OCI-LY3 (cell line): ENCODE data around the gene KIAA1671.

ENCODE experiments used
- CTCF ChIP-seq: fragments of 200-600, 300-600 bp; sonication (generic); IDR thresholded peaks from 2 replicates; pipeline ENCODE4 v1.5.1; 2014; ENCODE audit warnings: antibody characterized with exemption, low read length, low read depth
- EZH2phosphoT487 ChIP-seq: fragments of 200-600 bp; shearing (Covaris generic); IDR thresholded peaks from 2 replicates; pipeline ENCODE4 v1.6.1; 2018; ENCODE audit warnings: antibody characterized with exemption, mixed run types, low read depth

DNA sequence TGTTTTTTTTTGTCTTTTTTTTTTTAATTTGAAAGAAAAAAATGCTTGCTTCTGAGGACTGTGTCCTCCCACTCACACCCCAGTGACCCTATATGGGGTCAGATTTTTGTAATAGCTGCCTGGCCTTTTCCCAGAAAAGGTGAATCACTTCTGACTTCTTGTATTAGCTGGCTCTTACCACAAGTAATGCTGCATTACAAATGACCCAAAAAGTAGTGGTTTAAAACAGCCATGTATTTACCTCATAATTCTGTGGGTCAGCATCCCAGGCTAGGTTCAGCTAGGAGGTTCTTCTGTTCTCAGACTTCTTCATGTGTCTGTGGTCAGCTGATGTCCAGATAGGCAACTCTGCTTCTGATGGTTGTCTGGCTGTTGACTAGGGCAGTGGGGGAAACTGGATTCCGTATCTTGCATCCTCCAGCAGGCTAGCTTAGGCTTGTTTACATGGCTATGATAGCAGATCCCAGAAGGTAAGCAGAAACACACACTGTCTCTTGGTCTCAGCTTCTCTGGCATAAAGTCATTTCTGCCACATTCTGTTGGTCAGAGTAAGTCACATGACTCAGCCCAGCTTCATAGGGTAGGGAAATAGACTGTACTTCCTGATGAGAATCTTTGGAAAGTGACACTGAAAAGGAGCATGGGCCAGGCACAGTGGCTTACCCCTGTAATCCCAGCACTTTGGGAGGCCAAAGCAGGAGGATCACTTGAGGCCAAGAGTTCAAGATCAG is 25.5 kb upstream of the KIAA1671 start:
- TF ChIP-seq CTCF (no peak), EZH2phosphoT487 (no peak)
